Measurements from ENCODE around the gene NINJ2.

DNA sequence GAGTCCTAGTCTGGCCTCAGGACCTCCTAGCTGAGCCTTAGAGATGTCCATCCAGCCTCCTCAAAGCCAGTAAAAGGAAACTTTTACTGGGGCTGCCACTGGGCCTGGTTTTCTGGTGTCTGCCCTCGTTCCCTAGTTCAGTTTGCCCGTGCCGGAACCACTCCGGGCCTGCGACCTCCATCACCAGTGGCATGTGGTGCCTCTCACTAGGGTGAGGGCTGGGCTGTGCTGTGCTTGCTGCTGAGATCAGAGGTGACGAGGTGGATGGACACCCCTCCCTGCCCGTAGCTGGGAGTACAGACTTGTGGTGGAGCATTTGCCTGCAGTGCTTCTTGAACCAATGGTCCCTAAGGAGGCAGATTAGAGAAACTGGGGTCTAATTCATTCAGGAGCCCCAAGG is 127.8 kb downstream of the NINJ2 start:
- no peak for TF ChIP-seq CTCF (IDR thresholded peaks at IDR 0.05; ENCODE audit: poor library complexity, severe bottlenecking)
- TF ChIP-seq MXI1 (conservative IDR thresholded peaks at IDR 0.05; ENCODE audit: poor library complexity, severe bottlenecking): no peak
- TF ChIP-seq POLR2AphosphoS5 (IDR thresholded peaks at IDR 0.05): no peak
- no peak for TF ChIP-seq TAF1 (IDR thresholded peaks at IDR 0.05; ENCODE audit: low read depth)
- TF ChIP-seq EZH2 (IDR thresholded peaks at IDR 0.05; ENCODE audit: borderline replicate concordance, insufficient read depth, low read length, poor library complexity, severe bottlenecking): no peak
- no peak for TF ChIP-seq RAD21 (conservative IDR thresholded peaks at IDR 0.05)
- TF ChIP-seq EP300 (conservative IDR thresholded peaks at IDR 0.05; ENCODE audit: poor library complexity, severe bottlenecking): no peak
